GM12878 (cell line): ENCODE data around the gene GABBR2.

Source experiments
- ASH2L ChIP-seq: fragments of 300-600, 200-600 bp; sonication (generic); IDR thresholded peaks from 2 replicates; pipeline ENCODE4 v1.6.1; 2017; ENCODE audit warnings: low read depth, mild to moderate bottlenecking, borderline replicate concordance
- DPF2 ChIP-seq: fragments of 450-650 bp; IDR thresholded peaks from 2 replicates; pipeline ENCODE4 v1.6.1; 2017; ENCODE audit warnings: mild to moderate bottlenecking
- E2F4 ChIP-seq: IDR thresholded peaks from 2 replicates; pipeline ENCODE4 v1.6.1; 2012; ENCODE audit warnings: low read depth, low read length, improper control_type of control experiment
- ELK1 ChIP-seq: IDR thresholded peaks from 2 replicates; pipeline ENCODE4 v1.6.1; 2012; ENCODE audit warnings: low read depth, low read length, improper control_type of control experiment
- EZH2 ChIP-seq: IDR thresholded peaks from 2 replicates; pipeline ENCODE4 v1.6.1; 2012; ENCODE audit warnings: low read depth, mild to moderate bottlenecking, control low read depth, inconsistent platforms, low read length, borderline replicate concordance; ENCODE audit not compliant: control insufficient read depth
- KAT2A ChIP-seq: conservative IDR thresholded peaks from 2 replicates; pipeline ENCODE4 v1.6.1; 2011; ENCODE audit warnings: low read depth, low read length; ENCODE audit not compliant: control insufficient read depth
- POLR2AphosphoS5 ChIP-seq: IDR thresholded peaks from 2 replicates; pipeline ENCODE4 v1.6.1; 2011; ENCODE audit warnings: mild to moderate bottlenecking, low read length, inconsistent platforms
- REST ChIP-seq: IDR thresholded peaks from 2 replicates; pipeline ENCODE4 v1.6.1; 2012; ENCODE audit warnings: mild to moderate bottlenecking, low read depth, low read length
- SKIL ChIP-seq: fragments of 450-650 bp; IDR thresholded peaks from 2 replicates; pipeline ENCODE4 v1.6.1; 2017; ENCODE audit warnings: mild to moderate bottlenecking, low read depth, inconsistent platforms; ENCODE audit not compliant: poor library complexity, severe bottlenecking
- STAT3 ChIP-seq: IDR thresholded peaks from 2 replicates; pipeline ENCODE4 v1.6.1; 2011; ENCODE audit warnings: low read depth, low read length, improper control_type of control experiment
- TAF1 ChIP-seq: IDR thresholded peaks from 2 replicates; pipeline ENCODE4 v1.6.1; 2011; ENCODE audit warnings: mild to moderate bottlenecking, low read depth, low read length, borderline replicate concordance
- USF2 ChIP-seq: IDR thresholded peaks from 2 replicates; pipeline ENCODE4 v1.6.1; 2011; ENCODE audit warnings: low read depth, low read length, improper control_type of control experiment, borderline replicate concordance

GRCh38 chr9:98326459-98327248, 382.1 kb downstream of the GABBR2 start:
- TF ChIP-seq KAT2A (no peak), USF2 (no peak), EZH2 (no peak), REST (no peak), POLR2AphosphoS5 (no peak), STAT3 (no peak), TAF1 (no peak), SKIL (no peak), E2F4 (no peak), DPF2 (no peak), ELK1 (no peak), ASH2L (no peak)
